HCT116 (cell line): ENCODE data around the gene PNISR.

Source experiments
- CEBPB ChIP-seq: IDR thresholded peaks from 2 replicates; pipeline ENCODE4 v1.6.1; 2012; ENCODE audit warnings: low read depth
- CTCF ChIP-seq, 3 experiments: fragments of 200-600 bp in 1 of 3; sonication (generic) in 1 of 3; IDR thresholded peaks in 2 of 3; conservative IDR thresholded peaks in 1 of 3; 2 replicates each; pipeline ENCODE4 v1.5.1; 2012 to 2017; ENCODE audit warnings: low read depth in 2 of 3, low read length in 2 of 3, antibody characterized with exemption in 1 of 3, borderline replicate concordance in 1 of 3, control low read depth in 1 of 3, mild to moderate bottlenecking in 1 of 3, mixed read lengths in 1 of 3, mixed run types in 1 of 3, moderate library complexity in 1 of 3; ENCODE audit not compliant: insufficient read depth in 1 of 3
- POLR2A ChIP-seq: IDR thresholded peaks from 2 replicates; pipeline ENCODE4 v1.7.0; 2011; ENCODE audit warnings: borderline replicate concordance; ENCODE audit not compliant: insufficient read depth, insufficient read length; ENCODE audit errors: extremely low read depth

- TF ChIP-seq CTCF (IDR thresholded peaks at IDR 0.05 in 2 of 3, conservative IDR thresholded peaks at IDR 0.05 in 1 of 3; ENCODE audit: borderline replicate concordance in 1 of 3, insufficient read depth in 1 of 3, low read depth in 2 of 3, low read length in 2 of 3) = no peak
- no peak for TF ChIP-seq POLR2A
- TF ChIP-seq CEBPB = no peak
Observed at GRCh38 chr6:99426451-99426757, 1.3 kb upstream of the PNISR start.
